GM13977 (cell line): ENCODE results near the gene LDAH.

Experiments
- DNase-seq: peaks from one replicate; pipeline ENCODE4 v3.0.0; 2012; ENCODE audit warnings: low spot score
- in situ Hi-C: fragments of 300-500 bp; cut with MboI; formaldehyde crosslinking; loops from one replicate; pipeline ENCODE4 v1.12.0; 2022; ENCODE audit warnings: low sequenced_read_pairs, low pct_unique_long_range_greater_than_20kb, mixed read lengths, inconsistent platforms; ENCODE audit not compliant: unreplicated experiment
- TF ChIP-seq, protein P1 (sequence below): IDR thresholded peaks from 2 replicates; pipeline ENCODE4 v1.5.1; 2012; ENCODE audit warnings: mild to moderate bottlenecking, control low read depth; ENCODE audit not compliant: insufficient read depth; ENCODE audit errors: extremely low read depth, missing control alignments

The LDAH gene

DNA sequence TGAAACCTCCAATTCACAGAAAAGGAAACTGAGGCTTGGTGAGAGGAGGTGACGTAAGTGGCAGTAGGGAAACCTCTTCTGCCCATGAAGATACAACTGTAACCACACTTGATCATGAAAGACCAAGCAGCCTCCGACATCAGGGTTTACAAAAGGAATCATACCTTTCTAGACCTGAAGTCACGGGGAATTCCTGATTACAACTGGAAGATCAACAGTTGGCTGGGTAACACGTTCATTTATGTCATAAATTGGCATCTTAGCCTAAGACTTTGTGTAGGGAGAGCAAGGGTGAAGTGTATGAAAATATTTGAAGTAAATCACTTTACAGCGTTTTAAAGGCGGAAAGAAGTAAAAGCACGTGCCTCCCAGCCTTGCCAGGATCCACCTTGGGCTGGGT is 172.9 kb downstream of the LDAH start:
- DNase-seq: no peak
- in situ Hi-C loops: loop anchor here (25.0 kb wide), 1 partner anchor 513 kb away; no protein-coding TSS in a partner anchor
- TF ChIP-seq, protein P1, sequence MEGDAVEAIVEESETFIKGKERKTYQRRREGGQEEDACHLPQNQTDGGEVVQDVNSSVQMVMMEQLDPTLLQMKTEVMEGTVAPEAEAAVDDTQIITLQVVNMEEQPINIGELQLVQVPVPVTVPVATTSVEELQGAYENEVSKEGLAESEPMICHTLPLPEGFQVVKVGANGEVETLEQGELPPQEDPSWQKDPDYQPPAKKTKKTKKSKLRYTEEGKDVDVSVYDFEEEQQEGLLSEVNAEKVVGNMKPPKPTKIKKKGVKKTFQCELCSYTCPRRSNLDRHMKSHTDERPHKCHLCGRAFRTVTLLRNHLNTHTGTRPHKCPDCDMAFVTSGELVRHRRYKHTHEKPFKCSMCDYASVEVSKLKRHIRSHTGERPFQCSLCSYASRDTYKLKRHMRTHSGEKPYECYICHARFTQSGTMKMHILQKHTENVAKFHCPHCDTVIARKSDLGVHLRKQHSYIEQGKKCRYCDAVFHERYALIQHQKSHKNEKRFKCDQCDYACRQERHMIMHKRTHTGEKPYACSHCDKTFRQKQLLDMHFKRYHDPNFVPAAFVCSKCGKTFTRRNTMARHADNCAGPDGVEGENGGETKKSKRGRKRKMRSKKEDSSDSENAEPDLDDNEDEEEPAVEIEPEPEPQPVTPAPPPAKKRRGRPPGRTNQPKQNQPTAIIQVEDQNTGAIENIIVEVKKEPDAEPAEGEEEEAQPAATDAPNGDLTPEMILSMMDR: no peak

- no peak for DNase-seq
- TF ChIP-seq, protein P1: no peak
- in situ Hi-C loops: loop anchor here (25.0 kb wide), 1 partner anchor 512 kb away; no protein-coding TSS in a partner anchor
Measured at GRCh38 chr2:20649576-20649975, 173.3 kb downstream of the LDAH start.

- TF ChIP-seq, protein P1: no peak
- in situ Hi-C loops: loop anchor here (25.0 kb wide), 1 partner anchor 512 kb away; no protein-coding TSS in a partner anchor
- no peak for DNase-seq
Measured at GRCh38 chr2:20648831-20649230, 174.1 kb downstream of the LDAH start.

DNA sequence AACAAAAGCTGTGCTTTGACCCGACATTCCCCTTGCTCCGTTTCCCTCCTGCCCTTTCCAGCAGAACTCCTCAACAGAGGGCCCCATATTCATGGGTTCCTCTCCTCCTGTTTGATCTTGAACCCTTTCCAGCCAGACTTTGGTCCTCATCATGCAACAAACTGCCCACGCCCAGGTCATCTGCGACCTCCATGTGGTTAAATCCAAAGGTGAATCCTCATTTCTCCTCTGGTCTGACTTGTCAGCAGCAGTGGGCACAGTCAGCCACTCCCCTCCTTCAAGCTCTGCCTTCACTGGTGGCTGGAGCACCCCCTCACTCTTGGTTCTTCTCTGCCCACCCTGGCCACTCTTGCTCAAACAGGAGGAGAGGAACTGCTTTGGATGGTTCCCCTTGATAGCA is 174.7 kb downstream of the LDAH start:
- TF ChIP-seq, protein P1: no peak
- no peak for DNase-seq
- in situ Hi-C loops: loop anchor here (25.0 kb wide), 1 partner anchor 511 kb away; no protein-coding TSS in a partner anchor

DNA sequence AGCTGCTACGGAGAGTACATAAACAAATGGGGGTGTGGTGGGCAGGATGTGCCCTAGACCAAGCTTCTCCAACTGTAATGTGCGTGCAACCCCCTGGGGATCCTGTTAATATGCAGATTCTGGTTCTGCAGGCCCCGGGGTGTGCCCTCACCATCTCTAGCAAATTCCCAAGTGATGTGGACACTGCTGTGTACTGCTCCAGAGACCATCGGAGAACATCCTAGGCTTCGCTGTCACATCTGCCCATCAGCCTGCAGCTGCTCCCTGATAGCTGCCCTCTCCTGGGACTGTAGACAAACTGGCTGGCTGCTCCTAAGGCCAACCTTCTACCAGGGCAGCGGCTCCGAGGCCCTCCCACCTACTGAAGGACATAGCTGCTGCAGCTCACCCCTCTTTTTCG is 175.2 kb downstream of the LDAH start:
- in situ Hi-C loops: loop anchor here (25.0 kb wide), 1 partner anchor 510 kb away; no protein-coding TSS in a partner anchor
- DNase-seq: no peak
- TF ChIP-seq, protein P1: no peak

DNA sequence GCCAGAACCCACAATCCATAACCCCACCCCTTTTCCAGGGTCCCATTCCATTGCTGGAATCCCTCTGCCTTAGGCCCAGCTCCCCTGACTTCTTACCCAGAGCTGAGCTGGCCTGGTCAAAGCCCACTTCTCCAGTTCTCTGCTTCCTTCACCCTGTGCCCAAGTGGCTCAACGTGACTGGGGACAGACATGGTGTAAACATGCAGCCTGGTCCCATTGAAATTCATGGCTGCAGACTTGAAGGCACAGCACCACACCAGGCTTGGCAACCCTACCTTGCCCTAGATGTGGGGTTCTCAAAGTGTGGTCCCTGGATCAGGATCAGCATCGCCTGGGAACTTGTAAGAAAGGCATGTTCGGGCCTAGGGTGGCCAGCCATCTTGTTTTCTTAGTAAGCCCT is 175.7 kb downstream of the LDAH start:
- in situ Hi-C loops: loop anchor here (25.0 kb wide), 1 partner anchor 510 kb away; no protein-coding TSS in a partner anchor
- TF ChIP-seq, protein P1: no peak
- DNase-seq: no peak

GRCh38 chr2:20646446-20646845 is 176.5 kb downstream of the LDAH start:
- in situ Hi-C loops: loop anchor here (25.0 kb wide), 1 partner anchor 509 kb away; no protein-coding TSS in a partner anchor
- TF ChIP-seq, protein P1: no peak
- DNase-seq: no peak
